MM.1S (cell line): ENCODE data around the gene RPAIN.

Experiments
- DNase-seq: peaks from one replicate; pipeline ENCODE4 v3.0.0-alpha.2; 2015
- H2AFZ ChIP-seq: fragments of 300-600 bp; sonication (generic); 2 replicates; pipeline ENCODE4 v1.6.0; 2016; ENCODE audit warnings: antibody characterized with exemption, low read length
- H3F3A ChIP-seq: fragments of 300-600 bp; sonication (generic); 2 replicates; pipeline ENCODE4 v1.6.1; 2016; ENCODE audit warnings: mild to moderate bottlenecking, antibody characterized with exemption, low read length, moderate library complexity, mixed read lengths; ENCODE audit not compliant: insufficient read depth
- H3K27ac ChIP-seq: fragments of 300-600 bp; sonication (generic); 2 replicates; pipeline ENCODE4 v1.5.1; 2016; ENCODE audit warnings: mild to moderate bottlenecking, low read length
- H3K27me3 ChIP-seq: fragments of 300-600 bp; sonication (generic); replicated peaks from 2 replicates; pipeline ENCODE4 v1.6.0; 2016; ENCODE audit warnings: low read length; ENCODE audit not compliant: insufficient read depth
- H3K36me3 ChIP-seq: fragments of 300-600 bp; sonication (generic); replicated peaks from 2 replicates; pipeline ENCODE4 v1.6.1; 2016; ENCODE audit warnings: mild to moderate bottlenecking, low read length, mixed read lengths; ENCODE audit not compliant: insufficient read depth
- H3K4me1 ChIP-seq: fragments of 300-600 bp; sonication (generic); 2 replicates; pipeline ENCODE4 v1.6.1; 2016; ENCODE audit warnings: low read length, mixed read lengths
- H3K4me2 ChIP-seq: fragments of 300-600 bp; sonication (generic); 2 replicates; pipeline ENCODE4 v1.6.0; 2016; ENCODE audit warnings: low read depth, low read length
- H3K4me3 ChIP-seq: fragments of 300-600 bp; sonication (generic); 2 replicates; pipeline ENCODE4 v1.5.1; 2016; ENCODE audit warnings: low read length, mixed read lengths
- H3K79me2 ChIP-seq: fragments of 300-600 bp; sonication (generic); 2 replicates; pipeline ENCODE4 v1.6.1; 2016; ENCODE audit warnings: mixed run types, low read length, mixed read lengths
- H3K9ac ChIP-seq: fragments of 300-600 bp; sonication (generic); 2 replicates; pipeline ENCODE4 v1.6.1; 2016; ENCODE audit warnings: low read length, mixed read lengths
- H3K9me2 ChIP-seq: fragments of 300-600 bp; sonication (generic); replicated peaks from 2 replicates; pipeline ENCODE4 v1.6.1; 2016; ENCODE audit warnings: mild to moderate bottlenecking, low read length, mixed read lengths; ENCODE audit not compliant: insufficient read depth
- H3K9me3 ChIP-seq: fragments of 300-600 bp; sonication (generic); replicated peaks from 2 replicates; pipeline ENCODE4 v1.6.1; 2016; ENCODE audit warnings: mild to moderate bottlenecking, low read length, mixed read lengths; ENCODE audit not compliant: insufficient read depth
- H4K20me1 ChIP-seq: fragments of 300-600 bp; sonication (generic); 2 replicates; pipeline ENCODE4 v1.6.1; 2016; ENCODE audit warnings: mild to moderate bottlenecking, low read length, moderate library complexity, mixed read lengths; ENCODE audit not compliant: insufficient read depth
- CTCF ChIP-seq: fragments of 300-600 bp; sonication (generic); IDR thresholded peaks from 2 replicates; pipeline ENCODE4 v1.5.1; 2016; ENCODE audit warnings: antibody characterized with exemption, low read length, mixed read lengths
- EZH2 ChIP-seq: fragments of 300-600 bp; sonication (generic); optimal IDR thresholded peaks from 2 replicates; pipeline ENCODE3; 2017; ENCODE audit warnings: low read depth, mild to moderate bottlenecking, antibody characterized with exemption, low read length, mixed read lengths
- EZH2phosphoT487 ChIP-seq: fragments of 300-600 bp; sonication (generic); IDR thresholded peaks from 2 replicates; pipeline ENCODE4 v1.6.1; 2018; ENCODE audit warnings: antibody characterized with exemption, low read length

RPAIN gene

GRCh38 chr17:5464717-5465507 is 44.9 kb downstream of the RPAIN start:
- Histone ChIP-seq H3K4me3 (no peak overlapping the region), H3K4me2 (no peak overlapping the region), H2AFZ (no peak overlapping the region), H3F3A (peaks cover 2% of the 10 kb centered on the region; the same call in 1 of the 2 replicates), H3K27me3 (no peaks in the 10 kb centered on the region), H3K9me3 (no peaks in the 10 kb centered on the region), H3K27ac (no peak overlapping the region), H3K36me3 (no peaks in the 10 kb centered on the region), H3K4me1 (peaks cover 8% of the 10 kb centered on the region; the same call in 1 of the 2 replicates), H4K20me1 (no peaks in the 10 kb centered on the region; the same call in 1 of the 2 replicates), H3K9me2 (no peaks in the 10 kb centered on the region), H3K9ac (no peak overlapping the region), H3K79me2 (peaks cover 67% of the 10 kb centered on the region)
- DNase-seq: no peak
- TF ChIP-seq EZH2phosphoT487 (no peak), EZH2 (no peak), CTCF (no peak)

- Histone ChIP-seq H2AFZ (no peak overlapping the region), H4K20me1 (no peaks in the 10 kb centered on the region; the same call in 1 of the 2 replicates), H3K27me3 (no peaks in the 10 kb centered on the region), H3K9me3 (no peaks in the 10 kb centered on the region), H3K9ac (no peak overlapping the region), H3K9me2 (no peaks in the 10 kb centered on the region), H3K4me2 (peak overlapping the region; percentile 82; the same call in 1 of the 2 replicates), H3K79me2 (peaks cover 67% of the 10 kb centered on the region), H3F3A (peaks cover 7% of the 10 kb centered on the region; the same call in 1 of the 2 replicates), H3K36me3 (no peaks in the 10 kb centered on the region), H3K27ac (no peak overlapping the region), H3K4me1 (peaks cover 8% of the 10 kb centered on the region; the same call in 1 of the 2 replicates), H3K4me3 (no peak overlapping the region)
- DNase-seq: no peak
- TF ChIP-seq EZH2phosphoT487 (no peak), EZH2 (no peak), CTCF (no peak)
Observed at GRCh38 chr17:5466295-5466694, 46.3 kb downstream of the RPAIN start.

- Histone ChIP-seq H3K9me3 (no peaks in the 10 kb centered on the region), H3K36me3 (no peaks in the 10 kb centered on the region), H3K4me1 (peaks cover 8% of the 10 kb centered on the region; the same call in 1 of the 2 replicates), H2AFZ (peak overlapping the region; percentile 79), H3K79me2 (peaks cover 64% of the 10 kb centered on the region), H3K27ac (no peak overlapping the region), H3K27me3 (no peaks in the 10 kb centered on the region), H4K20me1 (no peaks in the 10 kb centered on the region; the same call in 1 of the 2 replicates), H3K4me2 (peak overlapping the region; percentile 82), H3K4me3 (peak overlapping the region; percentile 91), H3K9ac (peak overlapping the region; percentile 84; the same call in 1 of the 2 replicates), H3K9me2 (no peaks in the 10 kb centered on the region), H3F3A (peaks cover 7% of the 10 kb centered on the region; the same call in 1 of the 2 replicates)
- no peak for TF ChIP-seq EZH2phosphoT487
- no peak for TF ChIP-seq EZH2
- no peak for TF ChIP-seq CTCF
- DNase-seq: no peak
Observed at GRCh38 chr17:5467416-5467815, 47.4 kb downstream of the RPAIN start.
